Smooth muscle cell of the brain vasculature (primary cell): ENCODE results near the gene IP6K3.

ENCODE experiments used
- DNase-seq: peaks from one replicate; pipeline ENCODE4 v3.0.0-alpha.2; 2012; ENCODE audit warnings: low read depth, low spot score

Gene IP6K3

GRCh38 chr6:33676416-33677142 lies 70.1 kb downstream of the IP6K3 start:
- no peak for DNase-seq

- DNase-seq: no peak
These were observed 70.7 kb downstream of the IP6K3 start for GRCh38 chr6:33675968-33676367.

DNA sequence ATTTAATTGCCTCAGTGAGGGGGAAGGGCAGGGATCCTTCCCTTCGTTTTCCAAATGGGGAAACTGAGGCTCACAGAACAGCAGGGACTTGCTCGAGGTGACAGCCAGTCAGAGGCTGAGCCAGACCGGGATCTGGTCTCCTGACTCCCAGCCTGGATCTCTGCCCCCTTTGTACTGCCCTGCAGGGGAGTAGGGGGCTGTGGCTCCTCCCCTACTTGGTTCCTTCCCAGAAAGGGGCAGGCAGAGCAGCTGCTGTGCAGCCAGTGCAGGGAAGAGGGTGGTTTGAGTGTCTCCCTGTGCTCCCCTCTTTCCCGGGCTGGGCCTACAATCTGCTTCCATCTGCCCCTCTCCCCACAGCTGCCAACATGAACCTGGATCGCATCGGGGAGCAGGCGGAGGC lies 72.9 kb downstream of the IP6K3 start:
- DNase-seq: no peak

- DNase-seq: peak; percentile 69
These were observed 73.9 kb downstream of the IP6K3 start for GRCh38 chr6:33672808-33673207.

DNA sequence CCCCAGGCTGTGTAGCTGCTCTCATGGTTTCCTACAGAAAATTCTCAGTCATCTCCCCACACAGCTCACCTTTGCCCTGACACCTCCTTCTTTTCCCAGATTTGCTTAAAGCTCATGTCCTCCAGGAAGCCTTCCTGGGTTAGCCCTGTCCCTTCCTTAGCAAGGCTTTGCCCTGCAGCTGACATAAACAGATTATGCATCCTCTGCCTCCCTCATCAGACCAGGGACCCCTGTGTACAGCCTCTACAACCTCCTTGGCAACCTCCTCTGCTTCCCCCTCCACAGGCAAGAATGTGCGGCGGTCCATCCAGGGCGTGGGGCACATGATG lies 75.0 kb downstream of the IP6K3 start:
- no peak for DNase-seq
